Measurements from ENCODE around the gene SOX6. TPM values are rescaled to one million over a fixed set of nuclear protein-coding genes. Genes with fewer than 3 reads are reported as not detected.
A peak's percentile ranks its signal among the peaks of the same experiment; 100 is the strongest.

Gene SOX6
- total RNA-seq, 1 donor from 2014 or later: 13.2 TPM

DNA sequence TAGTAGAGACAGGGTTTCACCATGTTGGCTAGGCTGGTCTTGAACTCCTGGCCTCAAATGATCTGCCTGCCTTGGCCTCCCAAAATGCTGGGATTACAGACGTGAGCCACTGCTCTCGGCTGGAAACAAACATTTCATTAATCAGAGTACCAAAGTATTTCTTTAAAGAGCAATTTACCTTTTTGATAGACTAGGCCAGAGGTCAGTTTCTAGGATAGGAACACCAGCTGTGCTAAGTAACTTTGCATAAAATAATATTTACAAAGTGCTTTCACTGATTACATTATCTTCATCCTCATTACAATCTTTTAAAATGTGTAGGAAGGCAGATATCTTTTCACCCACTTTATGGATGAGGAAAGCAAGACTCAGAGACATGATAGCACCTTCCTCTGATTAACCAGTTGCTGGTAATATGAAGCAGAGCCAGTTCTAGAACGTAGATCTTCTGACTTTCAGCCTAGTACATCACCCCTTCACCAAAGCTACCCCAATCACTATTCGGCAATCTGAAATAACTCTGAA, 355.2 kb downstream of the SOX6 start:
- Mint-ChIP-seq H3K4me3 (ENCODE audit: unreplicated experiment) (no peak overlapping the region), H3K4me1 (ENCODE audit: low read depth, unreplicated experiment) (peaks cover 22% of the 10 kb centered on the region), H3K9me3 (ENCODE audit: unreplicated experiment) (no peaks in the 10 kb centered on the region), H3K27me3 (ENCODE audit: low read depth, unreplicated experiment) (no peaks in the 10 kb centered on the region), H3K27ac (ENCODE audit: unreplicated experiment) (peak overlapping the region; percentile 79), H3K36me3 (ENCODE audit: low read depth, unreplicated experiment) (no peaks in the 10 kb centered on the region)
- Histone ChIP-seq H3K27me3 (ENCODE audit: insufficient read depth, low read length) (no peaks in the 10 kb centered on the region), H3K4me2 (ENCODE audit: low read length) (peak overlapping the region; percentile 60), H3K36me3 (ENCODE audit: insufficient read depth, low read length) (no peaks in the 10 kb centered on the region), H3K27ac (ENCODE audit: low read depth, low read length) (peak overlapping the region; percentile 43), H3K9ac (ENCODE audit: low read length) (no peak overlapping the region), H3K4me1 (ENCODE audit: insufficient read depth, low read length) (peaks cover 24% of the 10 kb centered on the region), H2AFZ (ENCODE audit: low read depth, low read length) (no peak overlapping the region), H4K20me1 (ENCODE audit: insufficient read depth, low read length) (no peaks in the 10 kb centered on the region), H3K9me3 (ENCODE audit: insufficient read depth, low read depth, low read length) (no peaks in the 10 kb centered on the region), H3K4me3 (ENCODE audit: insufficient read depth, low read depth, low read length) (no peak overlapping the region), H3K79me2 (ENCODE audit: insufficient read depth, low read length) (no peaks in the 10 kb centered on the region)
- no peak for FAIRE-seq
- no peak for DNase-seq (ENCODE audit: low read depth)
- no peak for TF ChIP-seq EZH2 (IDR thresholded peaks at IDR 0.05; ENCODE audit: insufficient read depth, low read length)
- no peak for TF ChIP-seq CTCF (IDR thresholded peaks at IDR 0.05; ENCODE audit: insufficient read depth, low read depth, low read length)

DNA sequence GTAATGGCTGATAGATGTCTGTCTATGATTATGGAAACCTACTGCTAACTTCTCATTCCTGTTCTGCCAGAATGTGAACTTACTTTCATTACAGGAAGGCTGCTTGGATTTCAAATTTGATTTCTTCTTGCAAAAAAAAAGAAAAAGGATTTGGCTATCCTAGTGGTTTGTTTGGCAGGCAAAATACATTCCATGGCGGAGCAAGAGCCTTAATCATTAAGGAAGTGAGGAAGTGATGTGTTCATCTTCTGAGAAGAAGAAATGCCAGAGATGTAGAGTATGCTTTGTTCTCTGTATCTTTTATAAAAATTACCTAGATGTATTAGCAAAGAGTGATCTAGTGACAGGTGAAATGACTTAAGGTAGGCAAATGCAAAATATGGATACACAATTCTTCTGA, 356.3 kb downstream of the SOX6 start:
- Mint-ChIP-seq H3K27me3 (ENCODE audit: low read depth, unreplicated experiment) (no peaks in the 10 kb centered on the region), H3K4me1 (ENCODE audit: low read depth, unreplicated experiment) (peaks cover 22% of the 10 kb centered on the region), H3K4me3 (ENCODE audit: unreplicated experiment) (no peak overlapping the region), H3K27ac (ENCODE audit: unreplicated experiment) (no peak overlapping the region), H3K36me3 (ENCODE audit: low read depth, unreplicated experiment) (no peaks in the 10 kb centered on the region), H3K9me3 (ENCODE audit: unreplicated experiment) (no peaks in the 10 kb centered on the region)
- Histone ChIP-seq H3K4me2 (ENCODE audit: low read length) (peak overlapping the region; percentile 49), H3K9ac (ENCODE audit: low read length) (no peak overlapping the region), H4K20me1 (ENCODE audit: insufficient read depth, low read length) (no peaks in the 10 kb centered on the region), H3K36me3 (ENCODE audit: insufficient read depth, low read length) (no peaks in the 10 kb centered on the region), H3K4me3 (ENCODE audit: insufficient read depth, low read depth, low read length) (no peak overlapping the region), H3K4me1 (ENCODE audit: insufficient read depth, low read length) (peaks cover 24% of the 10 kb centered on the region), H3K9me3 (ENCODE audit: insufficient read depth, low read depth, low read length) (no peaks in the 10 kb centered on the region), H3K27ac (ENCODE audit: low read depth, low read length) (peak overlapping the region; percentile 14), H3K27me3 (ENCODE audit: insufficient read depth, low read length) (no peaks in the 10 kb centered on the region), H3K79me2 (ENCODE audit: insufficient read depth, low read length) (no peaks in the 10 kb centered on the region), H2AFZ (ENCODE audit: low read depth, low read length) (no peak overlapping the region)
- FAIRE-seq: peak; percentile 23
- TF ChIP-seq CTCF (IDR thresholded peaks at IDR 0.05; ENCODE audit: insufficient read depth, low read depth, low read length) (no peak), EZH2 (IDR thresholded peaks at IDR 0.05; ENCODE audit: insufficient read depth, low read length) (no peak)
- DNase-seq (ENCODE audit: low read depth): peak; percentile 89

DNA sequence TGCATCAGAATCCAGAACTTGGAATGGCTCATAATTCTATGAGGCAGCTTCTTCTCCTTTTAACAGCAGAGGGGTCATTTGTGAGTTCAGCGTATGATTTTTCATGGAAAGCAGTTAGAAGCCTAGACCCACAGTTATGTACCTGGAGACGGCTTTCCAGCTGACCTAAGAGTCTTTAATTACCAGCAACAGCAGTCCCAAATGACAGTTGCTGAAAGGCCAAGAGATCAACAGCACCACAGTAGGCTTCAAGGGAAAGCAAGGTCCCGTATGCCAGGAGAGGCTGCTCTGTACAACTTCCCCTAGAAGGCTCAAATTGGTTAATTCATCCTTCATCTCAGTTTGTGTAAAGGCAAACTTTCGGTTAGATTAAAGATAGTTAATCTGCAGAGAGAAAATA, 363.0 kb downstream of the SOX6 start:
- Mint-ChIP-seq H3K27ac (ENCODE audit: unreplicated experiment) (no peak overlapping the region), H3K27me3 (ENCODE audit: low read depth, unreplicated experiment) (no peaks in the 10 kb centered on the region), H3K9me3 (ENCODE audit: unreplicated experiment) (no peaks in the 10 kb centered on the region), H3K4me1 (ENCODE audit: low read depth, unreplicated experiment) (no peaks in the 10 kb centered on the region), H3K4me3 (ENCODE audit: unreplicated experiment) (no peak overlapping the region), H3K36me3 (ENCODE audit: low read depth, unreplicated experiment) (no peaks in the 10 kb centered on the region)
- Histone ChIP-seq H3K4me2 (ENCODE audit: low read length) (no peak overlapping the region), H3K9ac (ENCODE audit: low read length) (no peak overlapping the region), H3K9me3 (ENCODE audit: insufficient read depth, low read depth, low read length) (no peaks in the 10 kb centered on the region), H3K4me1 (ENCODE audit: insufficient read depth, low read length) (no peaks in the 10 kb centered on the region), H3K27me3 (ENCODE audit: insufficient read depth, low read length) (no peaks in the 10 kb centered on the region), H3K27ac (ENCODE audit: low read depth, low read length) (no peak overlapping the region), H4K20me1 (ENCODE audit: insufficient read depth, low read length) (no peaks in the 10 kb centered on the region), H3K4me3 (ENCODE audit: insufficient read depth, low read depth, low read length) (no peak overlapping the region), H3K36me3 (ENCODE audit: insufficient read depth, low read length) (no peaks in the 10 kb centered on the region), H2AFZ (ENCODE audit: low read depth, low read length) (no peak overlapping the region), H3K79me2 (ENCODE audit: insufficient read depth, low read length) (no peaks in the 10 kb centered on the region)
- DNase-seq (ENCODE audit: low read depth) (no peak), FAIRE-seq (no peak)
- TF ChIP-seq CTCF (IDR thresholded peaks at IDR 0.05; ENCODE audit: insufficient read depth, low read depth, low read length) (no peak), EZH2 (IDR thresholded peaks at IDR 0.05; ENCODE audit: insufficient read depth, low read length) (no peak)

Data from astrocyte (in vitro differentiated cells and primary cell).